HFFc6 (cell line): ENCODE results near the gene PPARG. TPM values are rescaled to one million over a fixed set of nuclear protein-coding genes. Genes with fewer than 3 reads are reported as not detected.

Source experiments
- DNase-seq: peaks from one replicate; pipeline ENCODE4 v3.0.0-alpha.2; 2018
- H3K27ac Mint-ChIP-seq: 2 replicates; pipeline ENCODE4 v1.8.0; 2020; ENCODE audit warnings: mild to moderate bottlenecking, mixed read lengths
- H3K27me3 Mint-ChIP-seq: 2 replicates; pipeline ENCODE4 v1.8.0; 2021; ENCODE audit warnings: mild to moderate bottlenecking, moderate library complexity, mixed read lengths; ENCODE audit not compliant: insufficient read depth
- H3K36me3 Mint-ChIP-seq: 2 replicates; pipeline ENCODE4 v1.8.0; 2021; ENCODE audit warnings: low read depth, mixed read lengths
- H3K4me1 Mint-ChIP-seq: 2 replicates; pipeline ENCODE4 v1.8.0; 2020; ENCODE audit warnings: low read depth, mixed read lengths
- H3K4me3 Mint-ChIP-seq: 2 replicates; pipeline ENCODE4 v1.8.0; 2020; ENCODE audit warnings: mild to moderate bottlenecking, moderate library complexity, mixed read lengths
- H3K9me3 Mint-ChIP-seq: 2 replicates; pipeline ENCODE4 v1.8.0; 2020; ENCODE audit warnings: mild to moderate bottlenecking, mixed read lengths
- total RNA-seq, 6 experiments: library from RNA; stranded (reverse); fragmentation: NEBNext Ultra II Directional; extraction: Animal tissue kit (Norgen Biotek cat#: 25700); gene quantifications; 2 replicates in 1 of 6; 3 replicates in 5 of 6; pipeline ENCODE4 v1.2.3, GENCODE V29; 2021
- TF ChIP-seq, protein P1 (sequence below): fragments of 200-600 bp; sonication (generic); IDR thresholded peaks from 2 replicates; pipeline ENCODE4 v1.5.0; 2021; ENCODE audit warnings: antibody characterized with exemption, mild to moderate bottlenecking

Gene PPARG
- total RNA-seq, 6 experiments from 2014 or later = 3.7 to 4.8 (median 4.0) TPM

DNA sequence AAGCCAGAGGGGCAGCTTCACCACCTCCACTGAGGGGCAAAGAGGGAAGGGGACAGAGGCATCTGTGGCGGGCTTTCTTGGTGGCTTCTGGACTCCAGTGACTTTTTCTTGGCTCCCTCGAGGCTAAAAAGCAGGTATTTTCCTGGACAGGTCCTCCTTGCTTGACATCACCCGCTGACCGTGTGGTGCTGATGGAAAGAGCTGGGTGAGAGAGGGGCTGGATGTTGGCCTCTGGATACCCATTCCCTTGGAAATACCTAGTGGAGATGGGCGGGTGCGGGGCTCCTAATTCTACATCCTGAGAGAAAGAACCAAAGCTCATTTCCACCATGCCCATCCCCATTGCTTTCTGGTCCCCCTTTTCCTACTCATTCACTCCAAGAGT is 148.3 kb downstream of the PPARG start:
- TF ChIP-seq, protein P1, sequence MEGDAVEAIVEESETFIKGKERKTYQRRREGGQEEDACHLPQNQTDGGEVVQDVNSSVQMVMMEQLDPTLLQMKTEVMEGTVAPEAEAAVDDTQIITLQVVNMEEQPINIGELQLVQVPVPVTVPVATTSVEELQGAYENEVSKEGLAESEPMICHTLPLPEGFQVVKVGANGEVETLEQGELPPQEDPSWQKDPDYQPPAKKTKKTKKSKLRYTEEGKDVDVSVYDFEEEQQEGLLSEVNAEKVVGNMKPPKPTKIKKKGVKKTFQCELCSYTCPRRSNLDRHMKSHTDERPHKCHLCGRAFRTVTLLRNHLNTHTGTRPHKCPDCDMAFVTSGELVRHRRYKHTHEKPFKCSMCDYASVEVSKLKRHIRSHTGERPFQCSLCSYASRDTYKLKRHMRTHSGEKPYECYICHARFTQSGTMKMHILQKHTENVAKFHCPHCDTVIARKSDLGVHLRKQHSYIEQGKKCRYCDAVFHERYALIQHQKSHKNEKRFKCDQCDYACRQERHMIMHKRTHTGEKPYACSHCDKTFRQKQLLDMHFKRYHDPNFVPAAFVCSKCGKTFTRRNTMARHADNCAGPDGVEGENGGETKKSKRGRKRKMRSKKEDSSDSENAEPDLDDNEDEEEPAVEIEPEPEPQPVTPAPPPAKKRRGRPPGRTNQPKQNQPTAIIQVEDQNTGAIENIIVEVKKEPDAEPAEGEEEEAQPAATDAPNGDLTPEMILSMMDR = no peak
- Mint-ChIP-seq H3K9me3 (peaks cover 9% of the 10 kb centered on the region; the same call in 1 of the 2 replicates), H3K4me1 (peaks cover 21% of the 10 kb centered on the region), H3K27ac (no peak overlapping the region), H3K27me3 (peaks cover 4% of the 10 kb centered on the region), H3K4me3 (peak overlapping the region; percentile 54), H3K36me3 (no peaks in the 10 kb centered on the region)
- DNase-seq = no peak

DNA sequence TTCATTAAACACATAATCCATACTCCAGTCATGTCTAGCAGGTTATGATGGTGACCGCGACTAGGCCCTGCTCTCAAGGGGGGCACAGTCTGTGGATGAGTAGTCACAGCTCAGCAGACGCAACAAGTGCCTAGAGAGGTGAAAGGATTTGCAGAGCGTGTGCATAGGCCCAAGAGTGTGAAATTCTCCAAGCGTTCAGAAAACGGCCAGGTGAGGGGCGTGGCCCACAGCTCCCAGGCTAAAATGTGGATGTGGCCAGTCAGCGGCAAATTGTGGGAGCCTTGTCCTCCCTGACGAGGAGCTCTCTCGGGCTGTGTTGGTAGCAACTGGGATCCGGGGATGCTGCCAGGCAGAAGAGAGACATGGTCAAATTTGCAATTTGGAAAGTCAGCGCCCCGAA is 149.0 kb downstream of the PPARG start:
- H3K9me3 Mint-ChIP-seq = peaks cover 8% of the 10 kb centered on the region; the same call in 1 of the 2 replicates
- no peaks in the 10 kb centered on the region for H3K36me3 Mint-ChIP-seq
- TF ChIP-seq, protein P1 = no peak
- peaks cover 4% of the 10 kb centered on the region for H3K27me3 Mint-ChIP-seq
- no peak overlapping the region for H3K27ac Mint-ChIP-seq
- DNase-seq = no peak
- H3K4me3 Mint-ChIP-seq = no peak overlapping the region; the same call in 1 of the 2 replicates
- H3K4me1 Mint-ChIP-seq = peaks cover 21% of the 10 kb centered on the region

DNA sequence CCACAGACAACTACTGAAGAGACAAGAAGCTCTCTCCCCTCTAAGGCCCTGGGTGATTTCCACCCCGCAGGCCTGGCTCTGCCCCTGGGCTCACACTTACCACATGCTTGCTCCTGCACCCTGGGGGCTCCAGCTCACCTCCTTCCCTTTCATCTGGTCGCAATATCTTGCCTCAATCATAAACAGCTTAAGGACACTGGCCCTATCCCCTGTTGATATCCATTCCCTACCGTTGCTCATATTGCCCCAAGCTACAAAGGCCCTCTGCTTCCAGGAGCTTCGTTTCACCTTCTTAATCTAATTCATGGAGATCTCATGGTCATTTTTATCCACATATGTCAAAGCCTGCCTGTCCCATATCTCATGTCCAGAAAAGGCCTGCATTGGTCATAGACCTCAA is 149.4 kb downstream of the PPARG start:
- Mint-ChIP-seq H3K9me3 (0 out of 2 replicates have a peak, but pooled peaks cover 3% of the 10 kb centered on the region), H3K27ac (no peak overlapping the region), H3K36me3 (no peaks in the 10 kb centered on the region), H3K4me1 (peaks cover 21% of the 10 kb centered on the region), H3K27me3 (peaks cover 6% of the 10 kb centered on the region), H3K4me3 (no peak overlapping the region)
- no peak for DNase-seq
- TF ChIP-seq, protein P1 = no peak

DNA sequence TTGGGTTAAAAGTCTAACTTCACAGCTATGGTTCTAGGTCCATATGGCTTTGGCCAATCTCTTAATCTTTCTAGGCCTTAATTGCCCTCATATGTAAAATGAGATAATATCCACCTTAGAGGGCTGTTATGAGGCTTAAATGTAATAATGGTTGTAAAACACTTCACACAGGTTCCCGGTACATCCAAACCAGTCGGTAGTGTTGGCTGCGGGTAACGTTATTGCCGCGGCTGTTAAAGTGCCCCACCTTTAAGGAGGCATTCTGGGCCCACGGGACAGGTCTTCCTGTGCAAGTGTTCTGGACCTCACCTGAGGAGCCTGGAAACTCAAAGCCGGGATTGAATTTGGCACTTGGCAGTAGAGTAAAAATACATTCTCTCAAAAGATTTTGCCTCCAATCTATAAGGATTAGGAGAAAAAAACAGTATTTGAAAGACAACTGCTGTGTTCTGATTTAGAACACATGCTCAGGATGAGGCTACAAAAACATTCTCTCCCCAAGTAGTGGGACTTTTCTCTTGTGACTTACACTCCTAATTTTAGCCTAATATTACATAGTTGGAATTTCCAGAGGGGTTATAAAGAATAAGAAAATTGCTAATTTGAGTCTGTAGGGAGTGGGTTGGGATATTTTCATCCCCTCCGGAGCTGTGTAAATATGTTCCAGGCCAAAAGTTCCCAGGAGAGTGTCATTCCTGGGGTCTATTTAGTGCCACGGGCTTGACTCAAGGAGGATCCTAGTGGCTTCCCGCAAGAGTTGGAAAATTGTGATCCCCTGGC is 150.5 kb downstream of the PPARG start:
- H3K36me3 Mint-ChIP-seq = no peaks in the 10 kb centered on the region
- H3K4me3 Mint-ChIP-seq = no peak overlapping the region
- H3K27ac Mint-ChIP-seq = no peak overlapping the region
- peaks cover 21% of the 10 kb centered on the region for H3K4me1 Mint-ChIP-seq
- TF ChIP-seq, protein P1 = no peak
- H3K27me3 Mint-ChIP-seq = peaks cover 13% of the 10 kb centered on the region
- H3K9me3 Mint-ChIP-seq = no peaks in the 10 kb centered on the region
- no peak for DNase-seq

DNA sequence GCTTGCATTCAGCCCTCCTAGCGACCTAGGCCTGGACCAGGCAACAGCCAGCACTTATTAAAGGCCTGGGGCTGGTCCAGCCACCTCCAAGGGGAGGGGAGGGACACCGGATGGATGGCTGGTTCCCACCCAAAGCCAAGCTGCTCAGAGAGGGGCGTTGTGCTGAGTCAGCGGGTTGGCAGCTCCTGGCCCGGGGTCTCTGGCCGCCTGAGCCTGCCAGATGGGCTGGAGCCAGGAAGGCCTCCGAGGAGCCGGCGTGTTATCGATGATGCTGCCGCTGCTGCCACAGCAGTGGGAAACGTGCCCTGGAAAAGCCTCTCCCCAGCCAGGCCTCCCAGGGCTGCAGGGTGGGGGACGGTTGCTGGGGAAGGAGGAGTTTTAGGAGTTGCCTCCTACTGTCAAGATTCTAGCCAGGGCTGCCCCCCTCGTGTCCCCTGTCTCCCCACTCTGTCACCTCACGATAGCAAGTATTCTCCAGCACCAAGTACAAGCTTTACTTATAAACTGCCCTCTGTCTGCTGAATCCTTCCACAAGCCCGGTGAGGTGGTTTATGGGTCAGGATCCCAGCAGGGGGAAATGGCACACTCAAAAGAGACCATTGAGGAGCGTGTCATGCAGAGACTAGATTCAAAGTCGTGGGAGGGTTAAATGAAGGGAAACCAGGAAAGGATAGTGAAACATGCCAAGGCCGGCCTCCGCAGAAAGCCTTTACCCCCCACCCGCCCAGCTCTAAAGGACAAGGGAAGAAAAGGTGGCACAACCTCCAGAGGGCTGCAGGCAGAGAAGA is 152.3 kb downstream of the PPARG start:
- H3K4me1 Mint-ChIP-seq = peaks cover 27% of the 10 kb centered on the region
- H3K9me3 Mint-ChIP-seq = no peaks in the 10 kb centered on the region
- no peak overlapping the region for H3K4me3 Mint-ChIP-seq
- TF ChIP-seq, protein P1 = no peak
- H3K27ac Mint-ChIP-seq = no peak overlapping the region
- no peaks in the 10 kb centered on the region for H3K36me3 Mint-ChIP-seq
- no peak for DNase-seq
- peaks cover 14% of the 10 kb centered on the region for H3K27me3 Mint-ChIP-seq
